Smooth muscle cell (in vitro differentiated cells): ENCODE results near the gene CPED1. TPM values are rescaled to one million over a fixed set of nuclear protein-coding genes. Genes with fewer than 3 reads are reported as not detected.
A peak's percentile ranks its signal among the peaks of the same experiment; 100 is the strongest.

Experiments
- DNase-seq: peaks from one replicate; lab custom pipeline; 2025; ENCODE audit not compliant: unreplicated experiment; lab: John Stamatoyannopoulos, UW
- H2AFZ ChIP-seq: fragments of 200-600 bp; sonication (generic); 2 replicates; pipeline ENCODE4 v1.6.0; 2016; ENCODE audit warnings: antibody characterized with exemption, low read depth, mild to moderate bottlenecking
- H3F3A ChIP-seq: fragments of 200-600 bp; sonication (generic); 2 replicates; pipeline ENCODE4 v1.6.0; 2017; ENCODE audit warnings: antibody characterized with exemption, low read depth
- H3K27ac ChIP-seq: fragments of 200-600 bp; sonication (generic); 2 replicates; pipeline ENCODE4 v1.5.1; 2016; ENCODE audit warnings: low read depth, mild to moderate bottlenecking
- H3K27me3 ChIP-seq: fragments of 200-600 bp; sonication (generic); 2 replicates; pipeline ENCODE4 v1.6.1; 2016; ENCODE audit warnings: low read depth, mild to moderate bottlenecking
- H3K36me3 ChIP-seq: fragments of 200-600 bp; sonication (generic); 2 replicates; pipeline ENCODE4 v1.5.1; 2016; ENCODE audit warnings: low read depth
- H3K4me1 ChIP-seq: fragments of 200-600 bp; sonication (generic); 2 replicates; pipeline ENCODE4 v1.5.1; 2016; ENCODE audit warnings: low read depth
- H3K4me2 ChIP-seq: fragments of 200-600 bp; sonication (generic); 2 replicates; pipeline ENCODE4 v1.6.0; 2016; ENCODE audit warnings: mild to moderate bottlenecking
- H3K4me3 ChIP-seq: fragments of 200-600 bp; sonication (generic); 2 replicates; pipeline ENCODE4 v1.5.1; 2016; ENCODE audit warnings: mild to moderate bottlenecking
- H3K79me2 ChIP-seq: fragments of 200-600 bp; sonication (generic); 2 replicates; pipeline ENCODE4 v1.6.0; 2016; ENCODE audit warnings: low read depth, mild to moderate bottlenecking
- H3K9ac ChIP-seq: fragments of 200-600 bp; sonication (generic); 2 replicates; pipeline ENCODE4 v1.6.0; 2016; ENCODE audit warnings: low read depth
- H3K9me3 ChIP-seq: fragments of 200-600 bp; sonication (generic); replicated peaks from 2 replicates; pipeline ENCODE4 v1.5.1; 2016; ENCODE audit warnings: low read depth
- H4K20me1 ChIP-seq: fragments of 200-600 bp; sonication (generic); 2 replicates; pipeline ENCODE4 v1.6.0; 2016; ENCODE audit warnings: low read depth
- CTCF ChIP-seq: fragments of 200-600 bp; sonication (generic); IDR thresholded peaks from 2 replicates; pipeline ENCODE4 v1.5.1; 2017; ENCODE audit warnings: borderline replicate concordance, mild to moderate bottlenecking, antibody characterized with exemption; ENCODE audit not compliant: insufficient read depth, poor library complexity, severe bottlenecking
- WGBS: methylation state at CpG from one replicate; pipeline ENCODE4 v1.1.7; 2016; ENCODE audit warnings: low lambda C conversion rate; 5-methylcytosine and 5-hydroxymethylcytosine counted together
- polyA plus RNA-seq: library from polyadenylated mRNA; unstranded; fragments of >200 nt; fragmentation: Nextera tagmentation; extraction: Ambion mirVana; gene quantifications from 2 replicates; pipeline ENCODE4 v1.2.1, GENCODE V29; 2016
- total RNA-seq: library from RNA; depleted of rRNA; stranded (reverse); fragments of >200 nt; gene quantifications from 2 replicates; pipeline ENCODE4 v1.2.3, GENCODE V29; 2014

The CPED1 gene
- total and polyA plus RNA-seq, 2 experiments from 2014 or later: 9.5 to 12.9 TPM

GRCh38 chr7:121102619-121103018, 114.1 kb downstream of the CPED1 start:
- Histone ChIP-seq H3K79me2 (no peaks in the 10 kb centered on the region), H3K4me1 (peaks cover 4% of the 10 kb centered on the region), H4K20me1 (no peaks in the 10 kb centered on the region), H3K36me3 (no peaks in the 10 kb centered on the region), H3K9me3 (no peaks in the 10 kb centered on the region), H3K9ac (no peak overlapping the region), H3K4me3 (no peak overlapping the region), H3K4me2 (no peak overlapping the region), H2AFZ (no peak overlapping the region), H3F3A (no peaks in the 10 kb centered on the region), H3K27ac (no peak overlapping the region), H3K27me3 (no peaks in the 10 kb centered on the region)
- DNase-seq: no peak
- TF ChIP-seq CTCF: no peak
- 33% methylated on average over 2 of the region's 2 CpGs for WGBS

GRCh38 chr7:121103086-121103485, 114.6 kb downstream of the CPED1 start:
- H3F3A ChIP-seq: no peaks in the 10 kb centered on the region
- no peak overlapping the region for H3K4me3 ChIP-seq
- no peak for TF ChIP-seq CTCF
- no peak overlapping the region for H3K27ac ChIP-seq
- no peaks in the 10 kb centered on the region for H3K9me3 ChIP-seq
- H3K79me2 ChIP-seq: no peaks in the 10 kb centered on the region
- DNase-seq: no peak
- H3K4me2 ChIP-seq: no peak overlapping the region
- 75% methylated on average over 2 of the region's 2 CpGs for WGBS
- peaks cover 4% of the 10 kb centered on the region for H3K4me1 ChIP-seq
- H3K27me3 ChIP-seq: no peaks in the 10 kb centered on the region
- no peak overlapping the region for H3K9ac ChIP-seq
- no peaks in the 10 kb centered on the region for H4K20me1 ChIP-seq
- H2AFZ ChIP-seq: no peak overlapping the region
- no peaks in the 10 kb centered on the region for H3K36me3 ChIP-seq

GRCh38 chr7:121103579-121103978, 115.1 kb downstream of the CPED1 start:
- TF ChIP-seq CTCF: no peak
- Histone ChIP-seq H3K27ac (no peak overlapping the region), H3K36me3 (no peaks in the 10 kb centered on the region), H3K4me1 (peaks cover 4% of the 10 kb centered on the region), H3K27me3 (no peaks in the 10 kb centered on the region), H3K9me3 (no peaks in the 10 kb centered on the region), H3K9ac (no peak overlapping the region), H3F3A (no peaks in the 10 kb centered on the region), H4K20me1 (no peaks in the 10 kb centered on the region), H3K4me3 (no peak overlapping the region), H3K79me2 (no peaks in the 10 kb centered on the region), H2AFZ (no peak overlapping the region), H3K4me2 (no peak overlapping the region)
- DNase-seq: no peak
- WGBS: 52% methylated on average over 2 of the region's 2 CpGs

- H3K9ac ChIP-seq: no peak overlapping the region
- no peaks in the 10 kb centered on the region for H3F3A ChIP-seq
- peak overlapping the region; percentile 23 for H2AFZ ChIP-seq
- peaks cover 4% of the 10 kb centered on the region for H3K4me1 ChIP-seq
- no peaks in the 10 kb centered on the region for H3K36me3 ChIP-seq
- no peak overlapping the region for H3K4me2 ChIP-seq
- no peaks in the 10 kb centered on the region for H3K27me3 ChIP-seq
- DNase-seq: no peak
- H3K79me2 ChIP-seq: no peaks in the 10 kb centered on the region
- H3K9me3 ChIP-seq: no peaks in the 10 kb centered on the region
- 51% methylated on average over 5 of the region's 5 CpGs for WGBS
- no peak overlapping the region for H3K27ac ChIP-seq
- no peaks in the 10 kb centered on the region for H4K20me1 ChIP-seq
- TF ChIP-seq CTCF: no peak
- no peak overlapping the region for H3K4me3 ChIP-seq
These were observed 116.8 kb downstream of the CPED1 start for GRCh38 chr7:121105262-121105661.
